Neural cell (in vitro differentiated cells): Measurements from ENCODE around the gene SEC16B. TPM values are rescaled to one million over a fixed set of nuclear protein-coding genes. Genes with fewer than 3 reads are reported as not detected.

Experiments used
- H2AFZ ChIP-seq: fragments of 200-600, 300-800 bp; sonication (generic), shearing (Covaris generic); 2 replicates; pipeline ENCODE4 v1.6.0; 2014; ENCODE audit warnings: low read depth, mild to moderate bottlenecking, antibody characterized with exemption, low read length, moderate library complexity
- H3F3A ChIP-seq: fragments of 200-600 bp; shearing (Covaris generic); 2 replicates; pipeline ENCODE4 v1.6.1; 2016; ENCODE audit warnings: mild to moderate bottlenecking, moderate library complexity, mixed read lengths, antibody characterized with exemption, low read length; ENCODE audit not compliant: insufficient read depth, poor library complexity, severe bottlenecking
- H3K27ac ChIP-seq: fragments of 200-600, 300-800 bp; sonication (generic), shearing (Covaris generic); 2 replicates; pipeline ENCODE4 v1.5.1; 2014; ENCODE audit warnings: mild to moderate bottlenecking, low read length, moderate library complexity
- H3K27me3 ChIP-seq: fragments of 300-800, 200-600 bp; sonication (generic), shearing (Covaris generic); 2 replicates; pipeline ENCODE4 v1.6.0; 2014; ENCODE audit warnings: mild to moderate bottlenecking, low read depth, low read length, moderate library complexity; ENCODE audit not compliant: insufficient read depth
- H3K36me3 ChIP-seq: fragments of 300-800, 200-600 bp; sonication (generic), shearing (Covaris generic); 2 replicates; pipeline ENCODE4 v1.5.1; 2014; ENCODE audit warnings: mild to moderate bottlenecking, antibody characterized with exemption, low read length, moderate library complexity; ENCODE audit not compliant: insufficient read depth
- H3K4me2 ChIP-seq: fragments of 300-800, 200-600 bp; sonication (generic), shearing (Covaris generic); 2 replicates; pipeline ENCODE4 v1.6.0; 2014; ENCODE audit warnings: mild to moderate bottlenecking, low read length
- H3K4me3 ChIP-seq: fragments of 300-800, 200-600 bp; sonication (generic), shearing (Covaris generic); 2 replicates; pipeline ENCODE4 v1.5.1; 2014; ENCODE audit warnings: mild to moderate bottlenecking, low read length, moderate library complexity
- H3K79me2 ChIP-seq: fragments of 200-600 bp; shearing (Covaris generic); replicated peaks from 2 replicates; pipeline ENCODE4 v1.6.0; 2014; ENCODE audit warnings: mild to moderate bottlenecking, low read length, moderate library complexity; ENCODE audit not compliant: insufficient read depth
- H3K9ac ChIP-seq: fragments of 300-800, 200-600 bp; sonication (generic), shearing (Covaris generic); 2 replicates; pipeline ENCODE4 v1.6.1; 2016; ENCODE audit warnings: mild to moderate bottlenecking, low read length, mixed read lengths
- H3K9me2 ChIP-seq: fragments of 200-600 bp; shearing (Covaris generic); 2 replicates; pipeline ENCODE4 v1.6.1; 2016; ENCODE audit warnings: mild to moderate bottlenecking, low read length, mixed read lengths; ENCODE audit not compliant: insufficient read depth
- H3K9me3 ChIP-seq: fragments of 200-600, 300-800 bp; sonication (generic), shearing (Covaris generic); 2 replicates; pipeline ENCODE4 v1.6.1; 2016; ENCODE audit warnings: mild to moderate bottlenecking, mixed run types, low read length, moderate library complexity, mixed read lengths
- H4K20me1 ChIP-seq: fragments of 200-600 bp; shearing (Covaris generic); 2 replicates; pipeline ENCODE4 v1.6.1; 2016; ENCODE audit warnings: mild to moderate bottlenecking, mixed run types; ENCODE audit not compliant: insufficient read depth
- CTCF ChIP-seq: fragments of 450-650 bp; IDR thresholded peaks from 2 replicates; pipeline ENCODE4 v1.5.1; 2014; ENCODE audit warnings: antibody characterized with exemption, mild to moderate bottlenecking, moderate library complexity; ENCODE audit not compliant: poor library complexity, severe bottlenecking
- EP300 ChIP-seq: fragments of 450-650 bp; conservative IDR thresholded peaks from 2 replicates; pipeline ENCODE4 v1.6.1; 2014; ENCODE audit warnings: antibody characterized with exemption, mild to moderate bottlenecking, moderate library complexity; ENCODE audit not compliant: poor library complexity, severe bottlenecking
- EZH2 ChIP-seq: fragments of 200-600, 300-800 bp; shearing (Covaris generic), sonication (generic); IDR thresholded peaks from 2 replicates; pipeline ENCODE4 v1.6.1; 2014; ENCODE audit warnings: antibody characterized with exemption, low read length, borderline replicate concordance, mild to moderate bottlenecking; ENCODE audit not compliant: insufficient read depth, poor library complexity, severe bottlenecking
- MXI1 ChIP-seq: fragments of 450-650 bp; conservative IDR thresholded peaks from 2 replicates; pipeline ENCODE4 v1.6.1; 2014; ENCODE audit warnings: antibody characterized with exemption, mild to moderate bottlenecking; ENCODE audit not compliant: poor library complexity, severe bottlenecking
- POLR2AphosphoS5 ChIP-seq: IDR thresholded peaks from 2 replicates; pipeline ENCODE4 v1.6.1; 2012
- RAD21 ChIP-seq: fragments of 450-650 bp; conservative IDR thresholded peaks from 2 replicates; pipeline ENCODE4 v1.6.1; 2014; ENCODE audit warnings: antibody characterized with exemption, mild to moderate bottlenecking, moderate library complexity
- REST ChIP-seq: IDR thresholded peaks from 2 replicates; pipeline ENCODE4 v1.6.1; 2012; ENCODE audit warnings: borderline replicate concordance
- SMC3 ChIP-seq: fragments of 450-650 bp; conservative IDR thresholded peaks from 2 replicates; pipeline ENCODE4 v1.6.1; 2014; ENCODE audit warnings: antibody characterized with exemption, mild to moderate bottlenecking, moderate library complexity; ENCODE audit not compliant: poor library complexity
- TAF1 ChIP-seq: IDR thresholded peaks from 2 replicates; pipeline ENCODE4 v1.6.1; 2012; ENCODE audit warnings: low read depth
- polyA plus RNA-seq: library from polyadenylated mRNA; depleted of rRNA; stranded (reverse); fragments of >200 nt; gene quantifications from 2 replicates; pipeline ENCODE4 v1.2.3, GENCODE V29; 2014

SEC16B gene
- polyA plus RNA-seq, 1 donor from 2014 or later = 0.78 TPM

- Histone ChIP-seq H3K4me3 (no peak overlapping the region), H3K36me3 (no peaks in the 10 kb centered on the region), H3K27me3 (no peaks in the 10 kb centered on the region), H3K9ac (no peak overlapping the region), H2AFZ (no peak overlapping the region), H3K79me2 (no peaks in the 10 kb centered on the region), H4K20me1 (no peaks in the 10 kb centered on the region), H3K9me2 (no peaks in the 10 kb centered on the region), H3F3A (no peaks in the 10 kb centered on the region), H3K9me3 (no peaks in the 10 kb centered on the region), H3K27ac (no peak overlapping the region), H3K4me2 (no peak overlapping the region)
- no peak for TF ChIP-seq MXI1
- TF ChIP-seq REST = no peak
- TF ChIP-seq EZH2 = no peak
- no peak for TF ChIP-seq RAD21
- TF ChIP-seq CTCF = no peak
- no peak for TF ChIP-seq POLR2AphosphoS5
- no peak for TF ChIP-seq SMC3
- no peak for TF ChIP-seq TAF1
- TF ChIP-seq EP300 = no peak
Measured at GRCh38 chr1:178005450-178005849, 35.6 kb upstream of the SEC16B start.

DNA sequence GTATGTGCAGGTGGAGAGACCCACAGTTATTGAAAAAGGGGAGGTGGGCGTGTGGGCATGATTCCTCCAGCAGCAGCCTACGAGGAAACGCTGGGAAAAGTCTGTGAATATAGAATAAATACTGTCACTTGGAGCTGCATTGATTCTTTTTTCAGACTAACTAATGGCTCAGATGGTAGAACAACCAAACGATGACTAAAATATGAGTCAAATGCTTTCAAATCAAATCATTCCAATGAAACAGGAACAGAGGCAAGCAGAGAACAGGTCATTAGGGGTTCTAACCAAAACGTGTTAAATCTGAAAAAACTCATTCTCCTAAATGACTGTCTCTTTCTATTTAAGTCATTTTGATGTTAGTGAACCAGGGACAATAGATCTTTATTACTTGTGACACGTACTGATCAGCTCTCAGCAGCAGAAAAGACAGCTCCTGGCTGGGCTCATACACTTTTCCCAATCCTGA lies 35.1 kb upstream of the SEC16B start:
- H3K36me3 ChIP-seq = no peaks in the 10 kb centered on the region
- no peak overlapping the region for H2AFZ ChIP-seq
- no peaks in the 10 kb centered on the region for H3K9me2 ChIP-seq
- TF ChIP-seq SMC3 = no peak
- TF ChIP-seq MXI1 = no peak
- TF ChIP-seq EZH2 = no peak
- no peak overlapping the region for H3K9ac ChIP-seq
- no peak overlapping the region for H3K27ac ChIP-seq
- H3K9me3 ChIP-seq = no peaks in the 10 kb centered on the region
- H3F3A ChIP-seq = no peaks in the 10 kb centered on the region
- no peak overlapping the region for H3K4me3 ChIP-seq
- no peaks in the 10 kb centered on the region for H4K20me1 ChIP-seq
- H3K79me2 ChIP-seq = no peaks in the 10 kb centered on the region
- no peak overlapping the region for H3K4me2 ChIP-seq
- H3K27me3 ChIP-seq = no peaks in the 10 kb centered on the region
